A673 (cell line): ENCODE data around the gene IL1RAPL1. TPM values are rescaled to one million over a fixed set of nuclear protein-coding genes. Genes with fewer than 3 reads are reported as not detected.

ENCODE experiments used
- BruUV-seq: library from RNA; stranded (reverse); fragments of 400-500 nt; replicated peaks from 2 replicates; lab custom pipeline; 2021; lab: Mats Ljungman, UMichigan
- CTCF ChIA-PET: fragments of 300-600 bp; sonication (Branson Sonifier 250); formaldehyde crosslinking; loops from one replicate; lab custom pipeline; 2022; ENCODE audit warnings: antibody characterized with exemption; lab: Charles Lee
- POLR2A ChIA-PET: fragments of 300-600 bp; sonication (Branson Sonifier 250); formaldehyde crosslinking; loops from one replicate; lab custom pipeline; 2022; ENCODE audit warnings: antibody characterized with exemption; ENCODE audit not compliant: low non-redundant PET; lab: Charles Lee
- DNase-seq: peaks from one replicate; pipeline ENCODE4 v3.0.0-alpha.2; 2015; ENCODE audit warnings: low spot score
- H3K27ac ChIP-seq: fragments of 200-600 bp; sonication (generic); 2 replicates; pipeline ENCODE4 v1.5.1; 2016; ENCODE audit warnings: mixed run types, low read depth, mild to moderate bottlenecking, mixed read lengths, antibody characterized with exemption, low read length; ENCODE audit not compliant: poor library complexity, severe bottlenecking
- H3K27me3 ChIP-seq: fragments of 200-600 bp; sonication (generic); replicated peaks from 2 replicates; pipeline ENCODE4 v1.6.1; 2017; ENCODE audit warnings: mixed run types, low read depth, mild to moderate bottlenecking, mixed read lengths, antibody characterized with exemption, low read length; ENCODE audit not compliant: insufficient read depth, poor library complexity
- H3K36me3 ChIP-seq: fragments of 200-600 bp; sonication (generic); 2 replicates; pipeline ENCODE4 v1.6.1; 2016; ENCODE audit warnings: mixed run types, mild to moderate bottlenecking, mixed read lengths, antibody characterized with exemption, low read length; ENCODE audit not compliant: insufficient read depth, poor library complexity, severe bottlenecking
- H3K4me1 ChIP-seq: fragments of 200-600 bp; sonication (generic); 2 replicates; pipeline ENCODE4 v1.6.1; 2017; ENCODE audit warnings: mixed run types, mild to moderate bottlenecking, mixed read lengths, antibody characterized with exemption, low read length; ENCODE audit not compliant: insufficient read depth, poor library complexity, severe bottlenecking
- H3K4me3 ChIP-seq: fragments of 200-600 bp; sonication (generic); 2 replicates; pipeline ENCODE4 v1.5.1; 2016; ENCODE audit warnings: low read depth, mixed run types, mild to moderate bottlenecking, mixed read lengths, low read length; ENCODE audit not compliant: poor library complexity, severe bottlenecking
- H3K9me3 ChIP-seq: fragments of 200-600 bp; sonication (generic); 2 replicates; pipeline ENCODE4 v1.6.1; 2016; ENCODE audit warnings: mixed run types, low read depth, mild to moderate bottlenecking, mixed read lengths, antibody characterized with exemption, low read length; ENCODE audit not compliant: poor library complexity, severe bottlenecking
- EZH2 ChIP-seq: fragments of 200-600 bp; sonication (generic); IDR thresholded peaks from 2 replicates; pipeline ENCODE4 v1.6.1; 2017; ENCODE audit warnings: borderline replicate concordance, low read depth, mild to moderate bottlenecking, mixed read lengths, antibody characterized with exemption, low read length; ENCODE audit not compliant: poor library complexity, severe bottlenecking
- intact Hi-C: fragments of 100-400 bp; cut with micrococcal nuclease; formaldehyde crosslinking; loops from one replicate; pipeline ENCODE4 v1.10.0; 2022; ENCODE audit not compliant: unreplicated experiment
- total RNA-seq: library from RNA; stranded (reverse); gene quantifications from 2 replicates; pipeline ENCODE4 v1.2.3, GENCODE V29; 2021
- TF ChIP-seq, protein P1 (sequence below): fragments of 300-800, 200-600 bp; sonication (generic); conservative IDR thresholded peaks from 2 replicates; pipeline ENCODE4 v1.5.1; 2017; ENCODE audit warnings: low read depth, mild to moderate bottlenecking, antibody characterized with exemption, low read length, moderate library complexity, mixed read lengths

IL1RAPL1 gene
- total RNA-seq, 1 experiment from 2014 or later: 0.21 TPM

DNA sequence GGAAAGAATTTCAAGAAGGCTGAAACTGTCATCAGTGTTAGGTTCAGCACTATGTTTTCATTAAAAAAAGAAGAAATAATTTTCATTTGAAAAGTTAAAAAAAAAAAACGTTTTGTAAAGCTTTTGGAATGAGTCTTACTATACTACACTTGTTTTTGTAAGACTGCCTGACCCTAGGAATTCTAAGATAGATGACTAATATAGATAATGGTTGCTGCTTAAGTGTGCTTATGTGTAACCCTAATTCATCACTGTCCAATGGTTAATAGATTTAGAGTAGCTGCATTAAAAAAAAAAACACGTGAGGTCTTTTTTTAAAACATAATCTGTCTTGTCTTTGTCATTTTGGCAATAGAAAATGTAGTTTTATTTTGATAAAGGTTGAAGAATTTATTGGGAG lies 323.2 kb downstream of the IL1RAPL1 start:
- H3K9me3 ChIP-seq: no peaks in the 10 kb centered on the region
- no peaks in the 10 kb centered on the region for H3K36me3 ChIP-seq
- ChIA-PET CTCF (no interaction called here), POLR2A (no interaction called here)
- intact Hi-C loops: no loop called here
- no peak overlapping the region for H3K27ac ChIP-seq
- no peaks in the 10 kb centered on the region for H3K4me1 ChIP-seq
- H3K4me3 ChIP-seq: no peak overlapping the region
- no peaks in the 10 kb centered on the region for H3K27me3 ChIP-seq
- no peak for DNase-seq
- TF ChIP-seq EZH2: no peak
- TF ChIP-seq, protein P1, sequence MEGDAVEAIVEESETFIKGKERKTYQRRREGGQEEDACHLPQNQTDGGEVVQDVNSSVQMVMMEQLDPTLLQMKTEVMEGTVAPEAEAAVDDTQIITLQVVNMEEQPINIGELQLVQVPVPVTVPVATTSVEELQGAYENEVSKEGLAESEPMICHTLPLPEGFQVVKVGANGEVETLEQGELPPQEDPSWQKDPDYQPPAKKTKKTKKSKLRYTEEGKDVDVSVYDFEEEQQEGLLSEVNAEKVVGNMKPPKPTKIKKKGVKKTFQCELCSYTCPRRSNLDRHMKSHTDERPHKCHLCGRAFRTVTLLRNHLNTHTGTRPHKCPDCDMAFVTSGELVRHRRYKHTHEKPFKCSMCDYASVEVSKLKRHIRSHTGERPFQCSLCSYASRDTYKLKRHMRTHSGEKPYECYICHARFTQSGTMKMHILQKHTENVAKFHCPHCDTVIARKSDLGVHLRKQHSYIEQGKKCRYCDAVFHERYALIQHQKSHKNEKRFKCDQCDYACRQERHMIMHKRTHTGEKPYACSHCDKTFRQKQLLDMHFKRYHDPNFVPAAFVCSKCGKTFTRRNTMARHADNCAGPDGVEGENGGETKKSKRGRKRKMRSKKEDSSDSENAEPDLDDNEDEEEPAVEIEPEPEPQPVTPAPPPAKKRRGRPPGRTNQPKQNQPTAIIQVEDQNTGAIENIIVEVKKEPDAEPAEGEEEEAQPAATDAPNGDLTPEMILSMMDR: no peak
- BruUV-seq: no TSS peak

- H3K36me3 ChIP-seq: no peaks in the 10 kb centered on the region
- intact Hi-C loops: no loop called here
- no TSS peak for BruUV-seq
- H3K27ac ChIP-seq: no peak overlapping the region
- no peaks in the 10 kb centered on the region for H3K9me3 ChIP-seq
- H3K4me3 ChIP-seq: no peak overlapping the region
- DNase-seq: peak; percentile 39
- TF ChIP-seq, protein P1: no peak
- TF ChIP-seq EZH2: no peak
- no peaks in the 10 kb centered on the region for H3K4me1 ChIP-seq
- POLR2A ChIA-PET: no interaction called here
- no peaks in the 10 kb centered on the region for H3K27me3 ChIP-seq
- CTCF ChIA-PET: no interaction called here
Observed at GRCh38 chrX:28920153-28920943, 333.1 kb downstream of the IL1RAPL1 start.

- intact Hi-C loops: no loop called here
- Histone ChIP-seq H3K27ac (no peak overlapping the region), H3K27me3 (no peaks in the 10 kb centered on the region), H3K9me3 (no peaks in the 10 kb centered on the region), H3K4me3 (no peak overlapping the region), H3K4me1 (no peaks in the 10 kb centered on the region), H3K36me3 (no peaks in the 10 kb centered on the region)
- ChIA-PET CTCF (no interaction called here), POLR2A (no interaction called here)
- TF ChIP-seq EZH2: no peak
- TF ChIP-seq, protein P1: no peak
- no TSS peak for BruUV-seq
- no peak for DNase-seq
Observed at GRCh38 chrX:28922106-28922505, 334.9 kb downstream of the IL1RAPL1 start.
